Measurements from ENCODE around the gene ITGBL1.

The ITGBL1 gene

DNA sequence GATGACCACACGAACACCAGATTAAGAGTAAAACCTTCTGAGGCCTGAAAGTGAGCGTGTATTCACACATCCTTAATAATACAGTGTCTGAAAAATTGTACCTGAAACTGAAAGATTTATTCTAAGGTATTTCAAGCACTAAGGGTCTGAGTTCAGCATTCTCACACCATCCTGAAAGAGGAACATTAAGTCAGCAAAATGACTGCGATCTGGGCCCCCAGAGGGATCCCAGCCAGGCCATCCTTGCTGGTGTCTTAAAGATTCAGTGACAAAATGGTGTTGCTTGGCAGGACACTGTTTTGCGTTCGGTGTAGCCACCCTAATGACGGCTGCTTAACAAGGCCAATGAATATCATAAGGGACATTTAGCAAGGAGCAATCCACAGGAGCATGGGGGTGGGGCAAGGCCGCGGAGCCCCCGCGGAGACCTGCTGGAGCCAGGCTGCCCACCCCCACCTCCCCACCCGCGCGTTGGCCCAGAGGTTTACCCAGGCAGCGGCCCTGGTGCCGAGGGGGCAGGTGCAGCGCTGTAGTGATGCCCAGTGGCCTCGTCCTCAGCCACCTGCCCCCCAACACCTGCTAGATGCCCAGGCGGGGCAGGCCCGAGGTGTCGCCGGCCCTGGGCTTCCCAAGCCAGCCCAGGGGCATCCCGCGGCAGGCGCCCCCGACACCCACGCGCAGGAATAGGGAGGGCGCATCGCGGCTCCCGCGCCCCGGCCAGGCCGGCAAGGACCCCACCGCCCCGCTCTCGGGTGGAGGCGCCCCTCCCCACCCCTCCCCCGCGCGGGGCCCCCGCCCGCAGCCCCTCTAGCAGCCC lies 36.9 kb upstream of the ITGBL1 start:
- no peak for DNase-seq (ENCODE audit: low read depth, low spot score)
- TF ChIP-seq, protein P1, sequence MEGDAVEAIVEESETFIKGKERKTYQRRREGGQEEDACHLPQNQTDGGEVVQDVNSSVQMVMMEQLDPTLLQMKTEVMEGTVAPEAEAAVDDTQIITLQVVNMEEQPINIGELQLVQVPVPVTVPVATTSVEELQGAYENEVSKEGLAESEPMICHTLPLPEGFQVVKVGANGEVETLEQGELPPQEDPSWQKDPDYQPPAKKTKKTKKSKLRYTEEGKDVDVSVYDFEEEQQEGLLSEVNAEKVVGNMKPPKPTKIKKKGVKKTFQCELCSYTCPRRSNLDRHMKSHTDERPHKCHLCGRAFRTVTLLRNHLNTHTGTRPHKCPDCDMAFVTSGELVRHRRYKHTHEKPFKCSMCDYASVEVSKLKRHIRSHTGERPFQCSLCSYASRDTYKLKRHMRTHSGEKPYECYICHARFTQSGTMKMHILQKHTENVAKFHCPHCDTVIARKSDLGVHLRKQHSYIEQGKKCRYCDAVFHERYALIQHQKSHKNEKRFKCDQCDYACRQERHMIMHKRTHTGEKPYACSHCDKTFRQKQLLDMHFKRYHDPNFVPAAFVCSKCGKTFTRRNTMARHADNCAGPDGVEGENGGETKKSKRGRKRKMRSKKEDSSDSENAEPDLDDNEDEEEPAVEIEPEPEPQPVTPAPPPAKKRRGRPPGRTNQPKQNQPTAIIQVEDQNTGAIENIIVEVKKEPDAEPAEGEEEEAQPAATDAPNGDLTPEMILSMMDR (IDR thresholded peaks at IDR 0.05; ENCODE audit: low read depth, low read length): no peak
- H3K4me3 ChIP-seq (ENCODE audit: low read depth, low read length): peak overlapping the region; percentile 62
- in situ Hi-C loops (cut with HindIII; ENCODE audit: low sequenced_read_pairs): no loop called here

DNA sequence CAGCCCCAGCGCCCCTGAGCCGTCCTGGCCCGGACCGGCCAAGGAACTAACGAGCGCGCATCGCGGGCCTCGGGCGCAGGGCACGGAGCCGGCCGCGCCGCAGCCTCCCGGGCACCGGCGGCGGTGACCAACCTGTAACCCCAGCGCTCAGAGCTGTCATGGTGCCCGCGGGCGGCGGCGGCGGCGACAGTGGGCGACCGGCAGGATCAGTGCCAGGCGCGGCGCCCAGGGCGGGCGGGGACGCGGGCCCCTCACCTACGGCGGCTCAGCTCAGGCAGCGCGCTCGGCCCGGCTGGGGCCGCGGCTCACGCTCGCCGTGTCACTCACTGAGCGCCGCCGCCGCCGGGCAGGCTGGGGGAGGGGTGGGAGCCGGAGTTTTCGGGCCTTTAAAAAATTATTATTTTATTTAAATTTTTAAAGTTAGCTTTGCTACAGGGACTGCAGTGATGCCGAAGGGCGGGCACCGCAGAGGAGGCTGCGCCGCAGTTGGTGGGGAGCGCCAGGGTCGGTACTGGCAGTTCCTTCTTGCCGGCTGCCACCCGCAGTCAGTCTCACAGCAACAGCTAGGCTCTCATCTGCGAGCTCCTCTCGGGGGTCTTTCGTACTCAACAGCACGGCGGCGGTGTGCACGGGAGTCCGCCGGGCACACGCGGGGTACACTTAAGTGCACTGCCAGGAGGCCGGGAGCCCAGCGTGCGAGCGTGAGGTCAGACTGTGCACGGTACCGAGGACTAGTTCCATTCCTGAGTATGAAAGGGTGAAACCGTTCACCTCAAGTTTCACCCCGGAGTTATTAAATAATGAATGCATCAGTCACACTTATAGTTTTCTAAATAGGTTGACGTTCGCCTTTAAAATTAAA lies 36.1 kb upstream of the ITGBL1 start, which contains the start of gene NALCN:
Gene NALCN, minus strand, starts transcription at position 328 of the 862 bp plus-strand sequence. CDS start 17,382 bp downstream, outside the sequence.
- TF ChIP-seq, protein P1 (IDR thresholded peaks at IDR 0.05; ENCODE audit: low read depth, low read length): no peak
- in situ Hi-C loops (cut with HindIII; ENCODE audit: low sequenced_read_pairs): no loop called here
- DNase-seq (ENCODE audit: low read depth, low spot score): peak; percentile 27
- peak within 1 kb of the TSS; percentile 62 for H3K4me3 ChIP-seq (ENCODE audit: low read depth, low read length)

DNA sequence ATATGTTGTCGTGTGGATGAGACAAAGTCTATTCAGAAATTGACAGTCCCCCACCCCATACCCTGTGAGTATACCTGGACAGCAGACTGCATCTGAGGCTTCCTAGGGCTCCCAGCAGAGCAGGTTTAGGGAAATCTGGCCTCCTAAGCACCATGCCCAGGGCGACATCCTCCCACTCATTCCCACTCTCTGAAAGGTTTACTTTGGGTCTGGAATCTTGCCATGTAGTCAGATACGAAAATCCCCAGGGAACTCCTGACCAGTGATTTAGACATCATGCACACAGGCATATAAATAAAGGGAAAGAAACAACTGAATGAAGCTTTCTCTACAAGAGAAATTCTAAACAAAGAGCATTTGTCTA lies 35.5 kb upstream of the ITGBL1 start:
- H3K4me3 ChIP-seq (ENCODE audit: low read depth, low read length): peak overlapping the region; percentile 62
- peak; percentile 60 for DNase-seq (ENCODE audit: low read depth, low spot score)
- in situ Hi-C loops (cut with HindIII; ENCODE audit: low sequenced_read_pairs): no loop called here
- TF ChIP-seq, protein P1 (IDR thresholded peaks at IDR 0.05; ENCODE audit: low read depth, low read length): no peak

DNA sequence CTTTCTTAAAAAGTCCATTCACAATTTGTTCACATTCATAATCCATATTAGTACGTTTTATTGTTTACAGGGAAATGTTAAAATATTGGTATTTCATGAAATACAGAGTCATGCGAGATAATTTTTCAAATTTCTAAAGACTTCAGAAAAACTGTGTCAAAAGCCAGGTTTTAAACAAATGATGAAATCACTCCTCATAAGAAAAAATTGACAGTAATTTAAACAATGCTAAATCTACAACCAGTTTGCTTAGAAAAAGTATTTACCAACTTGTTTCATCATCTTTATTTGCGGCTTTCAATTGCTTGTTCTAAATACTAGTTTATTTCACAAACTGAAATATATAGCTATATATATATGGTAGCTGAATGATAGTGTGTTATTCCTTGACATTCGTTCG lies 35.0 kb upstream of the ITGBL1 start:
- in situ Hi-C loops (cut with HindIII; ENCODE audit: low sequenced_read_pairs): no loop called here
- no peak overlapping the region for H3K4me3 ChIP-seq (ENCODE audit: low read depth, low read length)
- DNase-seq (ENCODE audit: low read depth, low spot score): no peak
- TF ChIP-seq, protein P1 (IDR thresholded peaks at IDR 0.05; ENCODE audit: low read depth, low read length): no peak

DNA sequence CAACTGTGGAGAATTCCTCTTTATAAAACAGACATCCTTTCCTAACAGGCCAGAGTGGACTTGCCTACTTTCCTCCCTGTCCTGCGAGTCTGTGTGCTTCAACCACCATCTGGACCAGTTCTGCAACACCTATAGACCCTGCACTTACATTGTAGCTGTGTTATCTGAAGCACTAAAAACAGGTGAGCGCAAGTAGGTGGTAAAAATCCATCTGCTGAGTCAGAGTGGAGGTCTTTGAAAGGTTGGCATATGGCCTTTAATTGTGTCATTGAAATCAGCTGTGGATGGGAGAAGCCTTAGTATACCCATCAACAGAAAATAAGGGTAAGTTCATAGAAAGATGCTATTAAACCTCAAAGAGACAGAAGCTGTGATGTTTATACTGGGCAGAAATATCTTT lies 28.6 kb upstream of the ITGBL1 start:
- in situ Hi-C loops (cut with HindIII; ENCODE audit: low sequenced_read_pairs): no loop called here
- no peak for DNase-seq (ENCODE audit: low read depth, low spot score)
- H3K4me3 ChIP-seq (ENCODE audit: low read depth, low read length): no peak overlapping the region
- TF ChIP-seq, protein P1 (IDR thresholded peaks at IDR 0.05; ENCODE audit: low read depth, low read length): no peak

DNA sequence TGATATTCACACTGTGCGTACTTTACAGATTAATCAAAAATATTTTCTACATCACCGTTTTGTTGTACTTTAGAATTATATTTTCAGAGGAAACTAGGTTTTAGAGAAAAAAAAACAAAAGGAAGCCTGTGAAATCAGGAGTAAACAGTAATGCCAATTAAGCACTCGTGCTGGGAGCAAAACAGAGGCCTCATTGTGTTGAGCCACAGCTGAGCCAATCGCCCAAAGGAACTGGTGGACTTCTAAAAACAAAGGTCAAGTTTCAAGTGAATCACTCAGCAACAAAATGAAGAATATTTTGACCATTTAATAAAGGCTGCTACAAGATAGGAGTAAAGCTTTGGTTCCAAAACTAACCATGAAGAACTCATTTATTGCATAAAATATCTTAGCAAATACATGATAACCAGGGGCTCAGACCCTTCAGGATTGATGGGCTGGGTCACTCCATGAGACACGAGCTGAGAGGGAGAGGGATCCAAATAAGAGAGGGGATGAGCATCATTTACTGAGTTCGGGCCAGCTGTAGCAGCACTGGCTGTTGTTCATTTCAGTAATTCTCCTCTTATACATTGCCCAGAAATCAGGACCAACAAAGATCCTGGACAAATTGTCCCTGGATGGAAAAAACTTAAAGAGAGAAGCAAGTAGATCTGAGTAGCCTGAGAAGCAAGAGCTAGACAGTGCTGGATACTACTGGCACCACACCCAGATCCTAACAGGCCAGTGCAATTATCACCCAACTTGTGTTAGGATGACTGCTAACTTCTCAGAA lies 27.9 kb upstream of the ITGBL1 start:
- TF ChIP-seq, protein P1 (IDR thresholded peaks at IDR 0.05; ENCODE audit: low read depth, low read length): no peak
- no peak overlapping the region for H3K4me3 ChIP-seq (ENCODE audit: low read depth, low read length)
- in situ Hi-C loops (cut with HindIII; ENCODE audit: low sequenced_read_pairs): no loop called here
- DNase-seq (ENCODE audit: low read depth, low spot score): peak; percentile 36

All from astrocyte of the spinal cord (primary cell).